GM18907 (cell line): Measurements from ENCODE around the gene FANCG.
A peak's percentile ranks its signal among the peaks of the same experiment; 100 is the strongest.

Experiments
- ATAC-seq: cut with Tn5 transposase; IDR thresholded peaks from one replicate; pipeline ENCODE4 v1.9.1; 2021; ENCODE audit warnings: mild to moderate bottlenecking, moderate library complexity; ENCODE audit not compliant: unreplicated experiment

FANCG gene

DNA sequence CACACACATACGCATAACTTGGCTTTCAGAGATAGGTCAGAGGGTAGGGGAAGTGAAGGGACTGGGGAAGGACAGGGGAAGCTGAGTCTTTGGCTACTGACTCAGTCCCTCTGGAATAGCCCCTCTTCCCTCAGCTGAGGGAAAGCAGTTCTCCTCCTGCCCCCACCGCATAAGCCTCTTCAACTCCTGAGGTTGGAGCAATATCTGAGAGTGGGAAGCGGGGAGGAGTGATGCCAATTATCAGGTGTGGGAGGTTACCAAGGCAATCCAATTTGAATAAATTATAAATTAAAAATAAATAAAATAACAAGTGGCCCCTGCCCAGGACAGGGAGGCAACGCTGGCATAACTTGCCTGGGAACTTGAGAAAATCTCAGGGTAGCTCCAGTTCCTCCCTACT, 24.8 kb upstream of the FANCG start:
- no peak for ATAC-seq

GRCh38 chr9:35103660-35104191, 24.0 kb upstream of the FANCG start:
- ATAC-seq = no peak

- ATAC-seq = peak; percentile 90
These were observed 23.3 kb upstream of the FANCG start, which contains the start of gene STOML2 for GRCh38 chr9:35102769-35103659. Gene STOML2 (minus strand): TSS chr9:35103131. CDS start chr9:35103094, 37 bp downstream.

- peak; percentile 18 for ATAC-seq
These were observed 22.7 kb upstream of the FANCG start for GRCh38 chr9:35102465-35102768.

DNA sequence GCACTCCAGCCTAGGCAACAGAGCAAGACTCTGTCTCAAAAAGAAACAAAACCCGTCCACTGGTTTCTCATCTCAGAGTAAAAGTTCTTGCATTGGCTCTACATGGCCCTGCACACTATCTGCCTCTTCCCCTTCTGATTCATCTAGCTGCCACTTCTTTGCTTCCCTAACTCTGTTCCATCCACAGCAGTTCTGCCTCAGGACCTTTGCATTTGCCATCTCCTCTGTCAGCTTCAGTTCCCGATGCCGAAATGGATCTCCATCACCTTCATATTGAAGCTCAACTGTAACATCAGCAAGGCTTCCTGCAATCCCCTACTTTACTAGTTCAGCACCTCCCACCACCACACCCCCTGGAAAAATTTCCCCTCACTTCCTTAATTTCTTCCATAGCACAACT, 17.8 kb upstream of the FANCG start:
- no peak for ATAC-seq

GRCh38 chr9:35096035-35096849, 16.5 kb upstream of the FANCG start, which contains the start of gene PIGO:
Gene PIGO (minus strand): TSS chr9:35096591. CDS start chr9:35095565, 1,026 bp downstream.
- ATAC-seq = peak; percentile 87

DNA sequence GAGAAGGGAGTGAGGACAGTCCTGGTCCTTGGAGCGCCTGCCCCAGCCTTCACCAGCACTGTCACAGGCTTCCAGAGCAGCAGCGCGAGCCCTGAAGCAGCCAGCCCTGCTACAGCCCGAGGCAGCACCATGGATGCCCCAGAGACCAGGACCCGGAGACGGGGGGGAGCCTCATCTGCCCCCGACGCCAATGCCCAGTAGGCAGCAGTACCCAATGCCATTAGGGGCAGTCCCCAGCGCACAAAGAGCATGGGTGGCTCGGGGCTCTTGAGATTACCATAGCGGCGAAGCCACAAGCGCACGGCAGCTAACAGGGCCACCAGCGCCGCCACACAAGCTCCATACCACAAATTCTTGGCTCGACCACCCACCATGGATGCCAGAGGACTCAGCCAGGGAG, 11.8 kb upstream of the FANCG start:
- no peak for ATAC-seq

GRCh38 chr9:35089434-35089833, 9.7 kb upstream of the FANCG start:
- no peak for ATAC-seq

GRCh38 chr9:35085078-35085477, 5.3 kb upstream of the FANCG start:
- no peak for ATAC-seq

- no peak for ATAC-seq
These were observed 709 bp downstream of the FANCG start for GRCh38 chr9:35079041-35079425.

DNA sequence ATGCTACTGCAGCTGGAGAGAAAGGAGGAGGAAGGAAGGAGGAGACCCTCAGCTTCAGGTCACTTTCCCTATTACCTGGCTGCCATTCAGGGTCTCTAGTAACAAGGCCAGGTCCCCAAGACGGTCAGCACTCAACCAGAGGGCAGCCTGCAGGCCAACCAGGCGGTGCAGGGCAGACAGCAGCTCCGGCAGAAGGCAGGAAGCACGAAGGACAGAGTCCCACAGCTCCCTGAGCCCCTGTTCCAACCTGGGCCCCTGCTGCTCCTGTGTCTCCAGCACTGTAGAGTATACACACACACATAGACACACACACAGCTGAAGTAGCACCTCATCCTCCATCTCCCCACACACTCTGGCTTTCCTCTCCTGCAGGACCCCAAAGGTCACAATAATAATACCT, 1.7 kb downstream of the FANCG start:
- no peak for ATAC-seq

GRCh38 chr9:35076848-35077247, 2.9 kb downstream of the FANCG start:
- ATAC-seq = no peak

- no peak for ATAC-seq
These were observed 4.4 kb downstream of the FANCG start for GRCh38 chr9:35075358-35075757.

DNA sequence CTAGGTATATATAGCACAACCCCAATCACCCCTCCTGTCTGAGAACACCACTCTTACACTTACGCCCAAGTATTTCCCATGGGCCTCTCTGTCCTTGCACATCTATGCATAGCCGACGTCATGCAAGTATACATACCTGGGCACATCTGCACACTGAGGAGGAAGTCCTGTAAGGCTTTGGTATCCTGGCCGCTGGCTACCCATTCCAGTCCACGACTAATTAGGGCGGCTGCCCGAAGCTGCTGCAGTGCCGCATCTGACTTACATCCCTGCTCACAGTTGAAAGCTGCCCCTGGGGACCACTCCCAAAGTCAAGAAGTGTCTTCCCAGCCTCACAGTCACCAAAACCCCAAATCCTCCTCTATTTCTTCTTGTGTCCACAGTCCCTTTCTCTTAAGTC, 5.0 kb downstream of the FANCG start:
- ATAC-seq = no peak

GRCh38 chr9:35074141-35074540, 5.6 kb downstream of the FANCG start:
- no peak for ATAC-seq

DNA sequence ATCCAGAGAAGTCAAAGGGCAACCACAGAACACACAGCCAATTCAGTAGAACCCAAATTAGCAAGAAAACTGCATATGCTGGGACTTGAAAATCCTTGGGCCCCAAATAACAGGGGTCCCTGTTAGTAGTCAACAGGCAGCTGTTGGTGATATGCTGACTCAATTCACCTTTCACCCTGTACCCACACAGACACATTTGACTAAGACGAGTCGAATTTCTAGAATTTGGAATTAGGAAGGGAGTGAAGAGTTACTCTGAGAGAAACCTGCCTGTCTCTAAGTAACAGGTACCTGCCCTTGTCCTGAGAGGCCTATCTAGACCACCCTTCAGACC, 6.5 kb downstream of the FANCG start:
- no peak for ATAC-seq

DNA sequence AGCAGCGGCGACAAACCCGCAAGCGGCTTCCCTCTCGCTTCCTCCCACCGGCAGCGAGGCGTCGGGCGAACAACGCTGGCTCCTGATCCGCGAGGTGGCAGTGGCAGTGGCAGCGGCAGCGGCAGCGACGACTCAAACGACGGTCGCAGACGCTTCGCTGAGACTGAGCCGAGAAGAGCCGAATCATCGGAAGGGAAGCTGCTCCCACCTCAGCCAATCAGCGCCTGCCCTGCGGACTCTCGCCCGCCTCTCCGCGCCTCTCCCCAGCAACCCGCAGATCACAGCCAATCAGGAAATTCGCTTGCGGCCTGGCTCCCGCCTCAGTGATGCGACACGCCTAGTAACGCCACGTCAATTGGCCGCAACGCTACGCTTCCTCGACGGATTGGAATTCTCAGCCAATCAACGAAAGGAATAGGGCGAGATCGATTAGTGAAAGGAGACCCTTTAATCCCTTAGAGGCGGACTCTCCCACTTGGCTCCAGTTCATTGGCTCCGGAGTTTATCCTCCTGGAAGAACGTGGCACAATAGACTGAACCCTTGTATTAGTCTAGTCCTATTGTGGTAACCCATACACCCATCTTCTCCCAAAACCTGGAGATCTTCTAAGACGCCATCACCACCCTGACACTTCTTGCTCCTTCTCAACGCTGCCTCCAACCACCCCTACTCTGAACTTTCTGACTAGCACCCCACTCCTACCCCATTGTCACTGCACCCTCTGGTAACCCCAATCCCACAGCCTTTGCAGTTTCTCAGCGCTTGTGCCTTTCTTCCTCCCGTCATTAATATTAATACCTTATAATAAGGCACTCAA, 7.1 kb downstream of the FANCG start, which contains the start of gene VCP:
TSS of gene VCP (minus strand) at position 165 of the 818 bp plus-strand sequence. CDS start 272 bp downstream, outside the sequence.
- peak; percentile 87 for ATAC-seq

GRCh38 chr9:35071814-35072460, 7.8 kb downstream of the FANCG start:
- peak; percentile 66 for ATAC-seq

DNA sequence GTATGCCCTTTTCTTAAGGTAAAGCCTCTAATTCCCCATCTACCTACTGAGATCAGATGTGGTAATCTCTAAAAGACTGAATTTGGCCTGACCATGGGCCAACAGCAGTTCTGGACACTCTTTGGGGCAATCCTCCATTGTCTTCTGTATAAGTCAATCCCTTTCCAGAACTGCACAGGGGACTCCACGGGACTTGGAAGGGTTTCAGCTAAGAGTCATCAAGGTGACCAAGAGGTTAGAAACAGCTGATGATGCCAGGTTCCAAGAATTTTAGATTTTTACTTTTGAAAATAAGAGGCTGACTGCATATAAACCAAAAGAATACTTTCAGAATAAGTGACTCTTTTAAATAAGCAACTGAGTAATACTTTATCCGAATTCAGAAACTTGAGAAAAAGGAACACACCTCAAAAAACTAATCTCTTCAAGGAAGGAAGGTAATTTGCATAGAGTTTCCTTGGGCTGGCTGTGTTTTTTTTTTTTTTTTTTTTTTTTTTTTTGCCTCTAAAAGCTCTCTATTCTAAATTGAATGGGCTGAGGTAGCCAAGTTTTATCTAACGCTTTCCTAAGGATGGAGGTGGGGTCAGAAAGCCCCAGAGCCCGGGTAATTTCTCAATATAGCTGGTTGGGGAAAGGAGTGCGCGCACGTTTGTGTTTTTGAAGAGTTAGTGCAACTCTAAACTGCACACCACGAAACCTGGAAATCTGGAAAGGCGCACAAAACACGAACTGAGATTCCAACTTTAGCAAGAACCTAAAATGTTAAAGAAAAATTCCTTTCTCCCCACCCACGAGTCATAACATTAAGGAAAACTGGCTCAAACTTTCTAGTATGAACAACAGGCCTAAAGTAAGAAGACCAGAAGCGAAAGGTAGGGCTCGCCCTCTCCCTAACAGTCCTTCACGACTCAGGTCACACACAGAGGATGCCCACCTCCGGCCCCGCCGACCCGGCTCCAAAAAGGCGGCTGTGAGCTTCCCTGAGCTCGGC, 8.6 kb downstream of the FANCG start:
- ATAC-seq = no peak
